Stomach (tissue), 9 donors: Measurements from ENCODE around the gene ZFHX3. TPM values are rescaled to one million over a fixed set of nuclear protein-coding genes. Genes with fewer than 3 reads are reported as not detected.

Experiments
- DNase-seq, 2 donors: peaks; one replicate each; pipeline versions ENCODE4 v3.0.0 to v3.0.0-alpha.2; 2013 to 2019
- H3K27ac ChIP-seq, 5 donors: fragments of 200-600 bp in 4 of 5; sonication (generic) in 4 of 5; one replicate each; pipeline ENCODE4 v1.5.1; 2013 to 2019; ENCODE audit warnings: mild to moderate bottlenecking in 1 of 5, moderate library complexity in 1 of 5
- H3K27me3 ChIP-seq, 3 donors: fragments of 200-600 bp; sonication (generic); one replicate each; pipeline ENCODE4 v1.5.1; 2017 to 2019; ENCODE audit warnings: mixed run types in 1 of 3
- H3K36me3 ChIP-seq, 4 donors: fragments of 200-600 bp; sonication (generic); 1 replicate in 3 of 4; 2 replicates in 1 of 4; pipeline ENCODE4 v1.5.1; 2016 to 2019
- H3K4me1 ChIP-seq, 4 donors: fragments of 200-600 bp; sonication (generic); one replicate each; pipeline ENCODE4 v1.5.1; 2016 to 2019
- H3K4me3 ChIP-seq, 4 donors: fragments of 200-600 bp; sonication (generic) in 3 of 4; one replicate each; pipeline ENCODE4 v1.5.1; 2016 to 2019; ENCODE audit warnings: mild to moderate bottlenecking in 1 of 4
- H3K9me3 ChIP-seq, 4 donors: fragments of 200-600 bp; sonication (generic); one replicate each; pipeline ENCODE4 v1.5.1; 2016 to 2019
- EP300 ChIP-seq: sonication (generic); formaldehyde crosslinking; IDR thresholded peaks from one replicate; pipeline ENCODE4 v1.6.1; 2017; ENCODE audit warnings: antibody characterized with exemption
- POLR2A ChIP-seq, 4 donors: fragments of 450-650 bp; IDR thresholded peaks; one replicate each; pipeline ENCODE4 v1.6.1; 2016; ENCODE audit warnings: antibody characterized with exemption in 4 of 4, control low read depth in 2 of 4, mild to moderate bottlenecking in 1 of 4, moderate library complexity in 1 of 4
- POLR2AphosphoS5 ChIP-seq, 3 donors: sonication (generic); formaldehyde crosslinking; IDR thresholded peaks; one replicate each; pipeline ENCODE4 v1.6.1; 2016; ENCODE audit warnings: antibody characterized with exemption in 3 of 3
- WGBS, 5 donors: extraction: QIAGEN DNeasy Blood & Tissue Kit in 3 of 5; methylation state at CpG; one replicate each; pipeline versions ENCODE4 v1.1.5 to v1.1.7; 2013 to 2018; 5-methylcytosine and 5-hydroxymethylcytosine counted together
- intact Hi-C: fragments of 100-400 bp; cut with DNase I; formaldehyde crosslinking; loops from one replicate; pipeline ENCODE4 v1.15.1; 2023; ENCODE audit warnings: low total_unique reads
- polyA plus RNA-seq, 3 donors: library from polyadenylated mRNA; stranded (reverse); fragments of 200-250 nt; gene quantifications; one replicate each; pipeline ENCODE4 v1.2.3, GENCODE V29; 2013
- total RNA-seq, 5 donors: library from RNA; depleted of rRNA; stranded (reverse); fragments of >200 nt; gene quantifications; one replicate each; pipeline versions ENCODE4 v1.1.0 to v1.2.3, GENCODE V29; 2014 to 2016
- TF ChIP-seq, protein P1 (sequence below), 7 experiments: fragments of 450-650 bp in 4 of 7; fragments of 200-600 bp in 3 of 7; sonication (generic) in 3 of 7; IDR thresholded peaks; one replicate each; pipeline ENCODE4 v1.5.1; 2016 to 2019; ENCODE audit warnings: antibody characterized with exemption in 7 of 7, control low read depth in 2 of 7, mild to moderate bottlenecking in 1 of 7
- donor health status: healthy with polysubstance abuse.
- donor health status: Bipolar disorder and iron deficiency.
- donor health status: healthy.

Gene ZFHX3
- total and polyA plus RNA-seq, 8 donors, result 1.1 to 27.5 (median 11.8) TPM

DNA sequence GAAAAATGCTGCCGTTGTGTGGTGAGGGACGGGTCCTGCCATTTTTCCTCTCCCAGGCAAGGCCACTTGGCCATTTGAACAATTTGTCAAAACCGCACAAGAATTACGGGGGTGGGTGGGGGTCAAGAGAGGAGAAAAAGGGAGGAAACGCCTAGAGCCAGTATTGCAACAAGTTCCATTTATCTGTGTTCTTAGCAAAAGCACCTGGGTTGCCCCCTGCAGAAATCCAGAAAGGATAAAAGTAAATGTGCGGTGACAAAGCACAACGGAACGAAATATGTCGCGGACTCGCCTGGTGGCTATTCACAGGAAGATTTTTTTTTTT is 209.4 kb downstream of the ZFHX3 start:
- 80 to 95% (median 87%) methylated on average over 11 of the region's 11 CpGs for WGBS, 5 donors
- intact Hi-C loops, result no loop called here
- no peaks in the 10 kb centered on the region for H3K36me3 ChIP-seq

GRCh38 chr16:72837846-72838585 is 209.9 kb downstream of the ZFHX3 start:
- no peaks in the 10 kb centered on the region for H3K9me3 ChIP-seq
- H3K36me3 ChIP-seq, result no peaks in the 10 kb centered on the region
- H3K4me3 ChIP-seq, result no peak overlapping the region
- TF ChIP-seq POLR2AphosphoS5 (IDR thresholded peaks at IDR 0.05), result peak in 1 of 3 donors; percentile 48
- TF ChIP-seq, protein P1, sequence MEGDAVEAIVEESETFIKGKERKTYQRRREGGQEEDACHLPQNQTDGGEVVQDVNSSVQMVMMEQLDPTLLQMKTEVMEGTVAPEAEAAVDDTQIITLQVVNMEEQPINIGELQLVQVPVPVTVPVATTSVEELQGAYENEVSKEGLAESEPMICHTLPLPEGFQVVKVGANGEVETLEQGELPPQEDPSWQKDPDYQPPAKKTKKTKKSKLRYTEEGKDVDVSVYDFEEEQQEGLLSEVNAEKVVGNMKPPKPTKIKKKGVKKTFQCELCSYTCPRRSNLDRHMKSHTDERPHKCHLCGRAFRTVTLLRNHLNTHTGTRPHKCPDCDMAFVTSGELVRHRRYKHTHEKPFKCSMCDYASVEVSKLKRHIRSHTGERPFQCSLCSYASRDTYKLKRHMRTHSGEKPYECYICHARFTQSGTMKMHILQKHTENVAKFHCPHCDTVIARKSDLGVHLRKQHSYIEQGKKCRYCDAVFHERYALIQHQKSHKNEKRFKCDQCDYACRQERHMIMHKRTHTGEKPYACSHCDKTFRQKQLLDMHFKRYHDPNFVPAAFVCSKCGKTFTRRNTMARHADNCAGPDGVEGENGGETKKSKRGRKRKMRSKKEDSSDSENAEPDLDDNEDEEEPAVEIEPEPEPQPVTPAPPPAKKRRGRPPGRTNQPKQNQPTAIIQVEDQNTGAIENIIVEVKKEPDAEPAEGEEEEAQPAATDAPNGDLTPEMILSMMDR (IDR thresholded peaks at IDR 0.05), result no peak
- TF ChIP-seq POLR2A (IDR thresholded peaks at IDR 0.05), result no peak
- 78 to 89% (median 84%) methylated on average over 9 of the region's 9 CpGs for WGBS, 5 donors
- H3K27me3 ChIP-seq, result no peaks in the 10 kb centered on the region
- H3K27ac ChIP-seq, result peak overlapping the region in 3 of 5 donors; percentile 16 to 74 (median 68)
- H3K4me1 ChIP-seq, result peaks cover 0 to 33% (median 21%) of the 10 kb centered on the region in 4 donors
- no peak for DNase-seq
- intact Hi-C loops, result no loop called here

More for the DNA sequence above, 209.4 kb downstream of the ZFHX3 start:
- Histone ChIP-seq H3K4me1 (peaks cover 0 to 32% (median 19%) of the 10 kb centered on the region in 4 donors), H3K27ac (peak overlapping the region in 3 of 5 donors; percentile 16 to 74 (median 68)), H3K9me3 (no peaks in the 10 kb centered on the region), H3K27me3 (no peaks in the 10 kb centered on the region), H3K4me3 (no peak overlapping the region)
- TF ChIP-seq EP300 (no peak), POLR2A (IDR thresholded peaks at IDR 0.05) (no peak), POLR2AphosphoS5 (IDR thresholded peaks at IDR 0.05) (no peak)
- TF ChIP-seq, protein P1 (IDR thresholded peaks at IDR 0.05), result no peak
- no peak for DNase-seq

- no peaks in the 10 kb centered on the region for H3K27me3 ChIP-seq
- H3K4me3 ChIP-seq, result no peak overlapping the region
- H3K4me1 ChIP-seq, result peaks cover 0 to 43% (median 25%) of the 10 kb centered on the region in 4 donors
- WGBS, 5 donors, result 88 to 97% (median 95%) methylated on average over 8 of the region's 8 CpGs
- TF ChIP-seq POLR2AphosphoS5 (IDR thresholded peaks at IDR 0.05) (no peak), EP300 (no peak), POLR2A (IDR thresholded peaks at IDR 0.05) (no peak)
- TF ChIP-seq, protein P1 (IDR thresholded peaks at IDR 0.05), result no peak
- H3K36me3 ChIP-seq, result no peaks in the 10 kb centered on the region
- no peaks in the 10 kb centered on the region for H3K9me3 ChIP-seq
- no peak overlapping the region for H3K27ac ChIP-seq
- intact Hi-C loops, result no loop called here
- no peak for DNase-seq
These were observed 210.9 kb downstream of the ZFHX3 start for GRCh38 chr16:72836985-72837384.

GRCh38 chr16:72836181-72836580 is 211.7 kb downstream of the ZFHX3 start:
- H3K36me3 ChIP-seq, result no peaks in the 10 kb centered on the region
- no peaks in the 10 kb centered on the region for H3K27me3 ChIP-seq
- TF ChIP-seq POLR2A (IDR thresholded peaks at IDR 0.05) (no peak), POLR2AphosphoS5 (IDR thresholded peaks at IDR 0.05) (no peak), EP300 (no peak)
- TF ChIP-seq, protein P1 (IDR thresholded peaks at IDR 0.05), result no peak
- intact Hi-C loops, result no loop called here
- DNase-seq, result no peak
- no peak overlapping the region for H3K4me3 ChIP-seq
- peaks cover 0 to 39% (median 21%) of the 10 kb centered on the region in 4 donors for H3K4me1 ChIP-seq
- H3K9me3 ChIP-seq, result no peaks in the 10 kb centered on the region
- 59 to 80% (median 71%) methylated on average over 7 of the region's 7 CpGs for WGBS, 5 donors
- no peak overlapping the region for H3K27ac ChIP-seq
